AG10803 (cell line): Measurements from ENCODE around the gene WNT9A.

Experiments
- DNase-seq: peaks from one replicate; pipeline ENCODE4 v3.0.0; 2010; ENCODE audit warnings: low read depth
- H3K4me3 ChIP-seq: 2 replicates; pipeline ENCODE4 v1.5.1; 2011; ENCODE audit warnings: mild to moderate bottlenecking, low read length, control low read depth
- CTCF ChIP-seq: conservative IDR thresholded peaks from 2 replicates; pipeline ENCODE4 v1.5.1; 2011; ENCODE audit warnings: mild to moderate bottlenecking, low read length, control low read depth, inconsistent platforms

WNT9A gene

GRCh38 chr1:227934476-227935313 lies 13.0 kb downstream of the WNT9A start:
- DNase-seq = peak; percentile 82
- no peak overlapping the region for H3K4me3 ChIP-seq
- no peak for TF ChIP-seq CTCF

- no peak for DNase-seq
- no peak overlapping the region for H3K4me3 ChIP-seq
- no peak for TF ChIP-seq CTCF
Measured at GRCh38 chr1:227929751-227930472, 17.8 kb downstream of the WNT9A start.

- no peak overlapping the region for H3K4me3 ChIP-seq
- no peak for DNase-seq
- TF ChIP-seq CTCF = no peak
Measured at GRCh38 chr1:227928811-227929375, 18.8 kb downstream of the WNT9A start.

GRCh38 chr1:227927971-227928741 lies 19.6 kb downstream of the WNT9A start:
- H3K4me3 ChIP-seq = no peak overlapping the region
- TF ChIP-seq CTCF = no peak
- no peak for DNase-seq

GRCh38 chr1:227926896-227927885 lies 20.5 kb downstream of the WNT9A start:
- TF ChIP-seq CTCF = no peak
- H3K4me3 ChIP-seq = no peak overlapping the region
- no peak for DNase-seq

- H3K4me3 ChIP-seq = no peak overlapping the region
- TF ChIP-seq CTCF = no peak
Measured at GRCh38 chr1:227926216-227926791, 21.4 kb downstream of the WNT9A start.

More at GRCh38 chr1:227926216-227926791, 21.4 kb downstream of the WNT9A start:
- DNase-seq = no peak
